Fibroblast of villous mesenchyme (primary cell): ENCODE data around the gene RIC1. TPM values are rescaled to one million over a fixed set of nuclear protein-coding genes. Genes with fewer than 3 reads are reported as not detected.
"Not testable (repeated sequence)": the region's sequence is repeated elsewhere in the genome, so short reads cannot be mapped to it uniquely, and the experiment has no call there.

Experiments
- DNase-seq: peaks from one replicate; pipeline ENCODE4 v3.0.0-alpha.2; 2010; ENCODE audit warnings: low read depth
- H3K4me3 ChIP-seq: 2 replicates; pipeline ENCODE4 v1.5.1; 2011; ENCODE audit warnings: low read depth, mild to moderate bottlenecking, low read length
- CTCF ChIP-seq: IDR thresholded peaks from 2 replicates; pipeline ENCODE4 v1.5.1; 2012; ENCODE audit warnings: low read depth, mild to moderate bottlenecking, low read length; ENCODE audit not compliant: insufficient read depth
- total RNA-seq: library from RNA; depleted of rRNA; stranded (reverse); fragments of >200 nt; gene quantifications from 2 replicates; pipeline ENCODE4 v1.2.3, GENCODE V29; 2012

RIC1 gene
- total RNA-seq, 1 donor = 71.2 TPM

GRCh38 chr9:5708414-5708813 is 79.5 kb downstream of the RIC1 start:
- TF ChIP-seq CTCF = no peak
- H3K4me3 ChIP-seq = no peak overlapping the region
- DNase-seq = no peak

- DNase-seq = no peak
- TF ChIP-seq CTCF = no peak
- H3K4me3 ChIP-seq = no peak overlapping the region
Measured at GRCh38 chr9:5712651-5713390, 83.9 kb downstream of the RIC1 start.

- no peak overlapping the region for H3K4me3 ChIP-seq
- peak; percentile 10 for DNase-seq
Measured at GRCh38 chr9:5714501-5715401, 85.8 kb downstream of the RIC1 start.

GRCh38 chr9:5715548-5716127 is 86.7 kb downstream of the RIC1 start:
- DNase-seq = no peak
- H3K4me3 ChIP-seq = no peak overlapping the region
- TF ChIP-seq CTCF = no peak

More at GRCh38 chr9:5714501-5715401, 85.8 kb downstream of the RIC1 start:
- TF ChIP-seq CTCF = peak; percentile 42

GRCh38 chr9:5717434-5717833 is 88.5 kb downstream of the RIC1 start:
- not testable (repeated sequence) for DNase-seq, H3K4me3 ChIP-seq

- no peak for DNase-seq
- H3K4me3 ChIP-seq = no peak overlapping the region
- no peak for TF ChIP-seq CTCF
Measured at GRCh38 chr9:5718296-5719032, 89.6 kb downstream of the RIC1 start.
